ENCODE results near the gene TBXT.

Gene TBXT

DNA sequence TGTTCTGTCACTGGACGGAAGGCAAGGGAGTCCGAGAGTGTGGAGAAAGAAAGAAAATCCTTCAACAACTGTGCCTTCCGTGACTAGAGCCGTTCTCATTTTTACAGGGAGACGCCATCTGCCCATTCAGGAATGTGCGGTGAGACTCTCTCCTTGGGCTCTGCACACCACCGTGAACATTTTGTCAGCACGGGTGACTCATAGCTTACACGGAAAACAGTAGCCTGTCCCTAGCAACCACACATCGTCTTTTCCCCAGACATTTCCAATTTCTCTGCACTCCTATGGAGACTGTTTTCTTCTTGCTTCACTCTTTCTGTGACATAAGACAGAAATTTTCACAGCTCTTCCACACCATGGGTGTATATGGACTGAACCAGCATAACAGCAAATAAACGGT lies 55.1 kb downstream of the TBXT start:
- DNase-seq = peak; percentile 24

- DNase-seq = no peak
Observed at GRCh38 chr6:166109608-166110007, 58.0 kb downstream of the TBXT start.

Data from right hindlimb (tissue), 1 donor.